Upper lobe of right lung (tissue), 1 donor: ENCODE data around the gene ZNF532. TPM values are rescaled to one million over a fixed set of nuclear protein-coding genes. Genes with fewer than 3 reads are reported as not detected.

ENCODE experiments used
- ATAC-seq: fragments of 200-7000 bp; cut with Tn5 transposase; one replicate; pipeline ENCODE4 v1.9.1; 2020; ENCODE audit warnings: mild to moderate bottlenecking, moderate library complexity
- DNase-seq: peaks from one replicate; pipeline ENCODE4 v3.0.0-alpha.2; 2020
- H3K27ac ChIP-seq: fragments of 200-600 bp; one replicate; pipeline ENCODE4 v1.8.0; 2022
- H3K27me3 ChIP-seq: fragments of 200-600 bp; one replicate; pipeline ENCODE4 v1.8.0; 2022; ENCODE audit warnings: mild to moderate bottlenecking
- H3K36me3 ChIP-seq: fragments of 200-600 bp; one replicate; pipeline ENCODE4 v1.8.0; 2022
- H3K4me1 ChIP-seq: fragments of 200-600 bp; one replicate; pipeline ENCODE4 v1.8.0; 2022
- H3K4me3 ChIP-seq: fragments of 200-600 bp; one replicate; pipeline ENCODE4 v1.8.0; 2022; ENCODE audit warnings: mild to moderate bottlenecking
- H3K9me3 ChIP-seq: fragments of 200-600 bp; one replicate; pipeline ENCODE4 v1.8.0; 2022
- intact Hi-C: fragments of 100-400 bp; cut with DNase I; formaldehyde crosslinking; loops from one replicate; pipeline ENCODE4 v1.11.0; 2022
- total RNA-seq: library from RNA; stranded (reverse); fragmentation: NEBNext Ultra II Directional; extraction: Animal tissue kit (Norgen Biotek cat#: 25700); gene quantifications from one replicate; pipeline ENCODE4 v1.2.1, GENCODE V29; 2021
- TF ChIP-seq, protein P1 (sequence below): fragments of 200-600 bp; IDR thresholded peaks from one replicate; pipeline ENCODE4 v1.8.0; 2022; ENCODE audit warnings: antibody characterized with exemption
- donor health status: DM: no; HTN: yes; CAD: no; lungs with severe emphysema.

ZNF532 gene
- total RNA-seq, 1 donor from 2014 or later: 56.6 TPM

DNA sequence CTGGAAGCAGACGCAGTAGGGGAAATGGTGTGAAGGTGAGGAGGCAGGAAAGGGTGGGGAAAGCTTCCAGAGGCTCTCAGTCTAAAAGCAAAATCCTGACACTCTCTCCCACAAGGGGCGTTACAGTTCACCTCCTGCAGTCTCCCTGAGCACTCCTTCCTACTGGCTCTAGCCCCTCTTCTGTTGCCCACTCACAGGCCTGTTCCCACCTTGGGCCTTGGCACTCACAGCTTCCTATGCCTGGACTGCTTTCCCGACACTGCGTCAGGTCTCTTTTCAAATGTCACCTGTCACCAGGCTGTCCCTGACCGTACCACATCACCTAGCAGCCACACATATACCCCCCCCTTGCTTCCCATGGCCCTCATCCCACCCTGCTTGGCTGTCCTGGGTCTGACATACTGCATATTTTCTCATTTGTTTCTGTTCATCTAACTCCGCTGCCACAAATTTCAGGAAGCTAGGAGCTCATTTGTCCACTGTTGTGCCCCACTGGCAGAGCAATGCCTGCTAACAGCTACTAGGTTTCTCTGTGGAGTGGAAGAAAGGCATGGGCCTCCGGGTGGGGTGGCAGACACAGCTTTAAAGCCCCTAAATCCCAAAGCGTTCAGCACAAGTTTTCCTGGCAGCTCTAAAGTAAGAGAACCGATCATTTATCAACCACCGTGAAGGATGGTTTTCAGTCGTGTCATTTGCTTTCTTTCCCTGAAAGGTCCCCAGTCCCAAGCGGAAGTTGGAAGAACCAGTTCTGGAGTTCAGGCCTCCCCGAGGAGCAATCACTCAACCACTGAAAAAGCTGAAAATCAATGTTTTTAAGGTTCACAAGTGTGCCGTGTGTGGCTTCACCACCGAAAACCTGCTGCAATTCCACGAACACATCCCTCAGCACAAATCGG lies 118.8 kb downstream of the ZNF532 start:
- DNase-seq (no peak), ATAC-seq (no peak)
- Histone ChIP-seq H3K4me3 (no peak overlapping the region), H3K9me3 (no peaks in the 10 kb centered on the region), H3K36me3 (peaks cover 57% of the 10 kb centered on the region), H3K27me3 (no peaks in the 10 kb centered on the region), H3K4me1 (no peaks in the 10 kb centered on the region), H3K27ac (no peak overlapping the region)
- TF ChIP-seq, protein P1, sequence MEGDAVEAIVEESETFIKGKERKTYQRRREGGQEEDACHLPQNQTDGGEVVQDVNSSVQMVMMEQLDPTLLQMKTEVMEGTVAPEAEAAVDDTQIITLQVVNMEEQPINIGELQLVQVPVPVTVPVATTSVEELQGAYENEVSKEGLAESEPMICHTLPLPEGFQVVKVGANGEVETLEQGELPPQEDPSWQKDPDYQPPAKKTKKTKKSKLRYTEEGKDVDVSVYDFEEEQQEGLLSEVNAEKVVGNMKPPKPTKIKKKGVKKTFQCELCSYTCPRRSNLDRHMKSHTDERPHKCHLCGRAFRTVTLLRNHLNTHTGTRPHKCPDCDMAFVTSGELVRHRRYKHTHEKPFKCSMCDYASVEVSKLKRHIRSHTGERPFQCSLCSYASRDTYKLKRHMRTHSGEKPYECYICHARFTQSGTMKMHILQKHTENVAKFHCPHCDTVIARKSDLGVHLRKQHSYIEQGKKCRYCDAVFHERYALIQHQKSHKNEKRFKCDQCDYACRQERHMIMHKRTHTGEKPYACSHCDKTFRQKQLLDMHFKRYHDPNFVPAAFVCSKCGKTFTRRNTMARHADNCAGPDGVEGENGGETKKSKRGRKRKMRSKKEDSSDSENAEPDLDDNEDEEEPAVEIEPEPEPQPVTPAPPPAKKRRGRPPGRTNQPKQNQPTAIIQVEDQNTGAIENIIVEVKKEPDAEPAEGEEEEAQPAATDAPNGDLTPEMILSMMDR: no peak
- intact Hi-C loops: no loop called here

DNA sequence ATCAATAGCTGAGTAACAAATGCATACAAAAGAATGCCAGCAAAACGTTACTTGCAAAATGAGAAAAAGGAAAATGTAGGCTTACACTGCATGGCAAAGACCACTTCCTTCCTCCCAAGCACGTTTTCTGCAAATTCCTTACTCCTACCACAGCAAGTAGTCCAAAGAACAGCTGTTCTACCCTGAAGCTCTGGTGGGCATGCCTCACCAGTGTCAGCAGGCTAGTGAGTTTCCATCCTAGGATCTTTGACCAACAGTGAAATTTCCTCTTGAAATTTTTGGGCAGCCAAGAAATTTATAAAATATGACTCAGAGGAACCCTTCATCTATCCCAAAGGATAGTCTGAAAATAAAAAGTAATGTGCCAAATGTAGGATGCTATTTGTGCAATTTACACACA lies 123.9 kb downstream of the ZNF532 start:
- Histone ChIP-seq H3K4me1 (peaks cover 7% of the 10 kb centered on the region), H3K27ac (no peak overlapping the region), H3K27me3 (no peaks in the 10 kb centered on the region), H3K36me3 (peaks cover 10% of the 10 kb centered on the region), H3K9me3 (no peaks in the 10 kb centered on the region), H3K4me3 (no peak overlapping the region)
- TF ChIP-seq, protein P1: no peak
- DNase-seq (no peak), ATAC-seq (no peak)
- intact Hi-C loops: no loop called here

DNA sequence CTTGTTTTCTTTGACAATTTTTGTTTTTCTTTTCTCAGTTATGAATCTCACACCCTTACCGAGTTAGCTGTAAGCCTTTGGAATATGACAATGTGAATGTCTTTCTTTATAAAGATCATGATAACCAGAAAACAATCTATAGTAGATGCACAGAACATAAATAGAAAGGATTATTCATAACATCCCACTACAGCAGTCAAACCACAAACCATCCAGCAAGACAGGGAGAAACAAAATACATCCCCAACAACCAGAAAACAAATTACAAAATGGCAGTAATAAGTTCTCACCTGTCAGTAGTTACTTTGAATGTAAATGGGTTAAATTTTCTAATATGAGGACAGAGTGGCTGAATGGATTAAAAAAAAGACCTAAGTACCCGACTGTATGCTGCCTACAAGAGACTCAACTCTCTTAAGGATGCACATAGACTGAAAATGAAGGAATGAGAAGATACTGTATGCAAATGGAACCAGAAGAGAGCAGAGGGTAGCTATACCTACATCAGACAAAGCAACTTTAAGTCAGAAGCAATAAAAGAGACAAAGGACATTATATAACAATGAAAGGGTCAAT lies 124.6 kb downstream of the ZNF532 start:
- Histone ChIP-seq H3K4me1 (peaks cover 11% of the 10 kb centered on the region), H3K27ac (no peak overlapping the region), H3K27me3 (no peaks in the 10 kb centered on the region), H3K9me3 (no peaks in the 10 kb centered on the region), H3K4me3 (no peak overlapping the region), H3K36me3 (peaks cover 3% of the 10 kb centered on the region)
- TF ChIP-seq, protein P1: no peak
- no peak for ATAC-seq
- intact Hi-C loops: no loop called here
- no peak for DNase-seq

DNA sequence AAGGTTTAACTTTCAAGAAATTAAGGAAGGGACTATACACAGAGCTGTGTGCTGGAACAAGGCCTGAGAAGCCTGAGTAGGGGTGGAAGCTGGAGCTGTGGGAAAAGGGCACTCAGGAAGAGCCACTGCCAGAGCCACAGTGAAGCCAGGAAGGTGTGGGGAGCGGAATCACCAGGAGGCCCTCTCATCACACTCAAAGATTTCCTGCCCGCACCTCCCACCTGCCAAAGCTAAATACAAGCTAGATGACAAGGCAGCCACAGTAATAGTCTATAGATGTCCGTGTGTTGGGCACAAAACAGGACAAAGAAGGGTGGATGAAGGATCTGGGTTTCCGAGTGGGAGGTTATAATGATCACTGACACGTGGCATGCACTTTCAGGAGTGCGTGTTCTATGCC lies 126.0 kb downstream of the ZNF532 start:
- Histone ChIP-seq H3K36me3 (no peaks in the 10 kb centered on the region), H3K27ac (no peak overlapping the region), H3K9me3 (no peaks in the 10 kb centered on the region), H3K4me1 (peaks cover 17% of the 10 kb centered on the region), H3K4me3 (no peak overlapping the region), H3K27me3 (no peaks in the 10 kb centered on the region)
- ATAC-seq (no peak), DNase-seq (no peak)
- TF ChIP-seq, protein P1: no peak
- intact Hi-C loops: no loop called here

DNA sequence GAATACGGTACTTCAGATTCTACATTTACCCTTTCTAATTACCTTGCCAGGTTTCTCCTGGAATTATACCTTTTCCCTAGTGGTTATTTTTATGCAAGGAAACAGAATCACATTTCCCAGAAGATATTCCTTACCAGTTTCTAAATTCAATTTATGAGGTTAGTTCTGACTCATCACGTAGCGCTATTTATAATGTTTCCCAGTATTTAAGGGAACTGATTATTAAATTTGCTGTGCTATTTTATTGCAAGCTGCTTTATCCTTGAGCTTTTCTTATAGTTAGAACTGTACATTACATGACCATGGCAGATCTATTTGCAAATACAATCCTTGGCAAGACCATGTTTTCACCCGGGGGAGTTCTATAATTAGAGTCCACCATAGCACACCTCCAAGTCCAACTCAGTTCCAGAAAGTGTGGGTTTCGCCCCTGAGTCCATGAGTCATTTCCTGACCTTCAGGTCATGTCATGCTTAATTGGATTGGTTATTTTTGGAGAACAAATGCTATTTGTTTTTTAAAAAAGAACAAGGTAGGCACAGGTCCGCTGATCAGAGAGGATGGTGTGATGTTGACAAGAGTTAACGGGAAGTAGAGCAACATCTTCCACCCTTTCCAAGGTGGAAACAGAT lies 126.6 kb downstream of the ZNF532 start:
- no peak overlapping the region for H3K4me3 ChIP-seq

More for the DNA sequence above, 126.6 kb downstream of the ZNF532 start:
- Histone ChIP-seq H3K36me3 (no peaks in the 10 kb centered on the region), H3K27ac (no peak overlapping the region), H3K27me3 (no peaks in the 10 kb centered on the region), H3K9me3 (no peaks in the 10 kb centered on the region), H3K4me1 (peaks cover 17% of the 10 kb centered on the region)
- DNase-seq: no peak
- TF ChIP-seq, protein P1: no peak
- intact Hi-C loops: no loop called here
- ATAC-seq: no peak
